Measurements from ENCODE around the gene HOXB2. TPM values are rescaled to one million over a fixed set of nuclear protein-coding genes. Genes with fewer than 3 reads are reported as not detected.
A peak's percentile ranks its signal among the peaks of the same experiment; 100 is the strongest.
"Not testable (repeated sequence)": the region's sequence is repeated elsewhere in the genome, so short reads cannot be mapped to it uniquely, and the experiment has no call there.

Gene HOXB2
- total RNA-seq, 2 experiments from 2014 or later = 4.8 to 4.9 TPM

DNA sequence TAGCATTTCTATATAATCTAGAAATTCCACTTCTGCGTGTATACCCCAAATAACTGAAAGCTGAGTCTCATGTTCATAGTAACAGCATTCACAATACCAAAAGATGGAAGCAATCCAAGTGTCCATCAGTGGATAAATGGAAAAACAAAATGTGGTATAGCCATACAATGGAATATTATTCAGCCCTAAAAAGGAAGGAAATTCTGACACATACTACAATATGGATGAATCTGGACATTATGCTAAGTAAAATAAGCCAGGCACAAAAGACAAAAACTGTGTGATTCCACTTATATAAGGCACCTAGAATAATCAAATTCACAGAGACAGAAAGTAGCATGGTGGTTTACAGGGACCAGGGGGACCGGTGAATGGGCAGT lies 34.5 kb downstream of the HOXB2 start:
- Histone ChIP-seq H3K4me1 (ENCODE audit: insufficient read depth, low read length) (peaks cover 26% of the 10 kb centered on the region), H3K9me3 (ENCODE audit: control insufficient read depth in 1 of 2, insufficient read depth in 1 of 2, low read length in 2 of 2) (no peaks in the 10 kb centered on the region), H3K27ac (ENCODE audit: low read depth in 1 of 2, low read length in 2 of 2) (no peak overlapping the region), H3K4me3 (ENCODE audit: low read length) (no peak overlapping the region), H3K36me3 (ENCODE audit: insufficient read depth, low read length) (no peaks in the 10 kb centered on the region), H3K27me3 (ENCODE audit: control insufficient read depth in 1 of 2, insufficient read depth in 2 of 2, low read length in 2 of 2) (peaks cover 2 to 6% of the 10 kb centered on the region in 2 experiments)
- peaks cover 11% of the 10 kb centered on the region for H3K4me1 Mint-ChIP-seq (ENCODE audit: low read depth)
- H3K27ac Mint-ChIP-seq = no peak overlapping the region
- H3K4me3 Mint-ChIP-seq = no peak overlapping the region
- DNase-seq = no peak
- CTCF ChIA-PET = no interaction called here
- intact Hi-C loops (cut with DNase I, micrococcal nuclease) = no loop called here
- H3K36me3 Mint-ChIP-seq (ENCODE audit: low read depth) = no peaks in the 10 kb centered on the region
- no peak for ATAC-seq (ENCODE audit: poor library complexity)
- POLR2A ChIA-PET = interaction anchor here (0.6 kb wide), 1 partner anchor 11 kb away, joined by 4 read pairs; no protein-coding TSS in a partner anchor
- H3K27me3 Mint-ChIP-seq = peaks cover 61% of the 10 kb centered on the region
- TF ChIP-seq CTCF (IDR thresholded peaks at IDR 0.05) = no peak
- H3K9me3 Mint-ChIP-seq = no peaks in the 10 kb centered on the region

DNA sequence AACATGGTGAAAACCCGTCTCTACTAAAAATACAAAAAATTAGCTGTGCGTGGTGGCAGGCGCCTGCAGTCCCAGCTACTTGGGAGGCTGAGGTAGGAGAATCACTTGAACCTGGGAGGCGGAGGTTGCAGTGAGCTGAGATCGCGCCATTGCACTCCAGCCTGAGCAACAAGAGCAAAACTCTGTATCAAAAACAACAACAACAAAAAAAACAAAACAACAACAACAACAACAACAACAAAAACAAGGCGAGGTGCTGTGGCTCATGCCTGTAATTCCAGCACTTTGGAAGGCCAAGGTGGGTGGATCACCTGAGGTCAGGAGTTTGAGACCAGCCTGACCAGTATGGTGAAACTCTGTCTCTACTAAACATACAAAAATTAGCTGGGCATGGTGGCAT lies 35.2 kb downstream of the HOXB2 start:
- not testable (repeated sequence) for H3K27ac Mint-ChIP-seq

DNA sequence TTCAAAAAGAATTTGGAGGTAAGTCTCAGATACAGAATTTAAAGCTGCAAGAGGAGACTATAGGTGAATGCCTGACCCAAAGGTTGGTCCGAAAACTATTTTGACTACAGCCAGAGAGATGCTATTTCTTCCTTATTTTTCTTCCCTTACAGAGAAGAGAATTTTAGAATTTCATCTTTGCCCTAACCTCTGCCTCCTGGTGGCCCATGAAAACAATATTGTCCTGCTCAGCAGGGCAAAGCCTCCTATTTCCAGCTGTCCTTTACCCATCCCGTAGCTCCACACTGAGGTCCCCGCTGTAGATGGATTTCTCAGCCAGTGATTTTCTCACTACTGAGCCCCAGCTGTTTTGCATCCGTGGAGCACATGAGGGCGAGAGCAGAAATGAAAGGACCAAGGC lies 38.7 kb downstream of the HOXB2 start:
- Mint-ChIP-seq H3K27ac (peak overlapping the region; percentile 22), H3K9me3 (no peaks in the 10 kb centered on the region), H3K4me1 (ENCODE audit: low read depth) (peaks cover 5% of the 10 kb centered on the region), H3K36me3 (ENCODE audit: low read depth) (no peaks in the 10 kb centered on the region), H3K27me3 (peaks cover 40% of the 10 kb centered on the region), H3K4me3 (no peak overlapping the region)
- Histone ChIP-seq H3K27me3 (ENCODE audit: control insufficient read depth in 1 of 2, insufficient read depth in 2 of 2, low read length in 2 of 2) (no peaks in the 10 kb centered on the region), H3K4me3 (ENCODE audit: low read length) (no peak overlapping the region), H3K36me3 (ENCODE audit: insufficient read depth, low read length) (no peaks in the 10 kb centered on the region), H3K9me3 (ENCODE audit: control insufficient read depth in 1 of 2, insufficient read depth in 1 of 2, low read length in 2 of 2) (no peaks in the 10 kb centered on the region), H3K27ac (ENCODE audit: low read depth in 1 of 2, low read length in 2 of 2) (no peak overlapping the region), H3K4me1 (ENCODE audit: insufficient read depth, low read length) (peaks cover 2% of the 10 kb centered on the region)
- POLR2A ChIA-PET = interaction anchor here (0.5 kb wide), 1 partner anchor 514 kb away, joined by 3 read pairs; no protein-coding TSS in a partner anchor
- TF ChIP-seq CTCF (IDR thresholded peaks at IDR 0.05) = no peak
- intact Hi-C loops (cut with DNase I, micrococcal nuclease) = no loop called here
- CTCF ChIA-PET = interaction anchor here (1.2 to 1.7 kb wide), 3 partner anchors 14 to 172 kb away, joined by 4 to 9 read pairs (median 5); no protein-coding TSS in a partner anchor
- no peak for DNase-seq
- ATAC-seq (ENCODE audit: poor library complexity) = no peak

More for the DNA sequence above, 35.2 kb downstream of the HOXB2 start:
- intact Hi-C loops (cut with DNase I, micrococcal nuclease); H3K36me3 Mint-ChIP-seq (ENCODE audit: low read depth); H3K4me3 ChIP-seq (ENCODE audit: low read length); DNase-seq; H3K27ac ChIP-seq (ENCODE audit: low read depth in 1 of 2, low read length in 2 of 2); ATAC-seq (ENCODE audit: poor library complexity); CTCF ChIA-PET; H3K9me3 ChIP-seq (ENCODE audit: control insufficient read depth in 1 of 2, insufficient read depth in 1 of 2, low read length in 2 of 2); H3K4me3 Mint-ChIP-seq; POLR2A ChIA-PET; H3K36me3 ChIP-seq (ENCODE audit: insufficient read depth, low read length); H3K27me3 ChIP-seq (ENCODE audit: control insufficient read depth in 1 of 2, insufficient read depth in 2 of 2, low read length in 2 of 2); H3K9me3 Mint-ChIP-seq: not testable (repeated sequence)
- peaks cover 26% of the 10 kb centered on the region for H3K4me1 ChIP-seq (ENCODE audit: insufficient read depth, low read length)
- H3K27me3 Mint-ChIP-seq = peaks cover 55% of the 10 kb centered on the region
- H3K4me1 Mint-ChIP-seq (ENCODE audit: low read depth) = peaks cover 11% of the 10 kb centered on the region

DNA sequence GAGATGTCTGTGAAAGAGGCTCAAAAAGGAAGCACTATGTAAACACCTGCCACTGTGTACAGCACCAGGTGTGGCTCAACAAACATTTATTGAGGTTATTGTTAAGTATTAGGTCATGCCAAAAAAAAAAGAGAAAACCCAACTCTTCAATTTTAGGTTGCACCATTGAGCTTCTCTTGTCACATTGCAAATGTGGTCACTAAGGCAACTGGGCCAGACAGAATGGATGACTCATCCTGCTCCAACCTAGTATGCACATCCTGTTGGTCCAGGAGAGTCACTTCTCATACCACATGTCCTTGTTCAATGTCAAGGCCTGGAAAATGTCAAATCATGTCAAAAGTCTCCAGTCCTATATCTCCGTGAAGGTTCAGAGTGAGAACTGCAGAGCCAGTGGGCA lies 39.1 kb downstream of the HOXB2 start:
- H3K4me1 Mint-ChIP-seq (ENCODE audit: low read depth) = peaks cover 1% of the 10 kb centered on the region
- Histone ChIP-seq H3K27ac (ENCODE audit: low read depth in 1 of 2, low read length in 2 of 2) (no peak overlapping the region), H3K36me3 (ENCODE audit: insufficient read depth, low read length) (no peaks in the 10 kb centered on the region), H3K4me3 (ENCODE audit: low read length) (no peak overlapping the region), H3K9me3 (ENCODE audit: control insufficient read depth in 1 of 2, insufficient read depth in 1 of 2, low read length in 2 of 2) (no peaks in the 10 kb centered on the region), H3K4me1 (ENCODE audit: insufficient read depth, low read length) (no peaks in the 10 kb centered on the region), H3K27me3 (ENCODE audit: control insufficient read depth in 1 of 2, insufficient read depth in 2 of 2, low read length in 2 of 2) (no peaks in the 10 kb centered on the region)
- H3K9me3 Mint-ChIP-seq = no peaks in the 10 kb centered on the region
- CTCF ChIA-PET = interaction anchor here (1.2 to 1.7 kb wide), 3 partner anchors 13 to 172 kb away, joined by 4 to 9 read pairs (median 5); no protein-coding TSS in a partner anchor
- DNase-seq (peak in 11 of 14 experiments; percentile 15 to 83 (median 39)), ATAC-seq (ENCODE audit: poor library complexity) (peak; percentile 94)
- no peak overlapping the region for H3K4me3 Mint-ChIP-seq
- peaks cover 37% of the 10 kb centered on the region for H3K27me3 Mint-ChIP-seq
- H3K27ac Mint-ChIP-seq = peak overlapping the region; percentile 22
- no peak for TF ChIP-seq CTCF (IDR thresholded peaks at IDR 0.05)
- POLR2A ChIA-PET = interaction anchor here (0.5 kb wide), 1 partner anchor 55 kb away, joined by 3 read pairs; no protein-coding TSS in a partner anchor
- intact Hi-C loops (cut with DNase I, micrococcal nuclease) = no loop called here
- H3K36me3 Mint-ChIP-seq (ENCODE audit: low read depth) = no peaks in the 10 kb centered on the region

All from CD4-positive, alpha-beta T cell (primary cell).